CD4-positive, alpha-beta T cell treated with Interferon gamma for 1 hour (primary cell): ENCODE results near the gene PPP1R14B.
"Not testable (repeated sequence)": the region's sequence is repeated elsewhere in the genome, so short reads cannot be mapped to it uniquely, and the experiment has no call there.

Experiments used
- DNase-seq: peaks from one replicate; pipeline ENCODE4 v3.0.0-alpha.2; 2020

Gene PPP1R14B

DNA sequence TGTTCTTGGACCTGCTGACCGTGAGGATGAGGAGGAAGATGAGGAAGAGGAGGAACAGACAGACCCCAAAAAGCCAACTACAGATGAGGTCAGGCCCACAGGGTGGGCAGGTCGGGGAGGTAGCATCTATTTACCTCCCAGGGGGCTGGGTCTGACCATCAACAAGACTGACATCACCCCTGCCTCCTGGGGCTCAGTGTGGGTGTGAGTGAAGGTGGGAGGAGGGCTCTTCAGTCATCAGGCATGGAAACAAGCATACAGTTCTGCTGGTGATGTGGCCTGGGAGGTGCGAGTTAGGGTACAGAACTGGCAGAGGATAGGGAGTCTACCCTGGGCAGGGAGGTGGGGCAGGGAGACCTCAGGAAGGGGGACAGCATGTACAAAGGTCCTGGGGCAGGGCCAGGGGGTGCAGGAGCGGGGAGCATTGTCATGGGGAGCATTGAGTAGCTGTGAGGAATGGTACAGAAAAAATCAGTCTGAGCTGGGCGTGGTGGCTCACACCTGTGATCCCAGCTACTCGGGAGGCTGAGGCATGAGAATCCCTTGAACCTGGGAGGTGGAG, 13.5 kb upstream of the PPP1R14B start:
- DNase-seq = no peak

DNA sequence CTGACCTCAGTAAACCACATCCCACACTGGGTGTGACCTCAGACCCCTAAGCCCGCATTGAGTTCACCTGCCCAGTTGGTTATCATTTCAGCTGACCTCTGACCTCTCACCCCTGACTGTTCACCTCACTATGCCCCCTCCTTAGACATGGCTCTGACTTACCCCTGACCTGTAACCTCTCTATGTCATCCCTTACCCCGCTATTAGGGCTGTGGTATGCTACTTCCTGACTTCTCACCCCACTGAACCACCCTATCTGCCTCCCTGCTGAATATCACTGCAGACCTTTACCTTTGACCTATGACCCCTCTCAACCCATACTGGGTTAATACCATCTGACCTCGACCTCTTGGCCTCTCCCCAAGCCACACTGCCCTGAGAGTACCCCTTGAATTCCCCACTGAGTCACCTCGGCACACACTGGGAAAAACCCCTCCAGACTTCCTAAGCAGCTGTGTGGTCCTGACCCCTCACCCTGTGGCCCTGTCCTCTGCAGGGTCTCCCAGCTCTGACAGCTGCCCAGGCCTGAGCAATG, 12.9 kb upstream of the PPP1R14B start:
- no peak for DNase-seq

DNA sequence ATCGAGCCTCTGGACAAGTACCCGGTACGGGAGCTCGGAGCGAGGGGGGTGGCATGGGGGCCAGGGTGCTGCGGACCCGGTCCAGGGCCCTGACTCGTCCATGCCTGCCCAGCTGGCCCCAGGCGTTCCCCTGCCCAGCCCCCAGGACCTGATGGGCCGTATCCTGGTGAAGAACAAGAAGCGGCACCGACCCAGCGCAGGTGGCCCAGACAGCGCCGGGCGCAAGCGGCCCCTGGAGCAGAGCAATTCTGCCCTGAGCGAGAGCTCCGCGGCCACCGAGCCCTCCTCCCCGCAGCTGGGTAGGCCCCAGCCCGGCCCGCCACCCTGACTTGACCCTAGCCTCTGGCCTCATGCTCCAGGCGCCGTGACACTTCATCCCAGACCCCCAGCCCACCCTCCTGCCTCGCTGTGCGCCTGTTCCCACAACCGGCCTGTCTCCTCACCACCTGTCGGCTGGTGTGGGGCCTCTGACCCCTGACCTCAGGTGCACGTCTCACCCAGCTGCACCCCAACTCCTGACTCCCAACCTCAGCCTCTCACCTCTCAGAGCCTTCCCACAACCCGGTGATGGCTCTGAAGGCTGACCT, 12.3 kb upstream of the PPP1R14B start:
- no peak for DNase-seq

DNA sequence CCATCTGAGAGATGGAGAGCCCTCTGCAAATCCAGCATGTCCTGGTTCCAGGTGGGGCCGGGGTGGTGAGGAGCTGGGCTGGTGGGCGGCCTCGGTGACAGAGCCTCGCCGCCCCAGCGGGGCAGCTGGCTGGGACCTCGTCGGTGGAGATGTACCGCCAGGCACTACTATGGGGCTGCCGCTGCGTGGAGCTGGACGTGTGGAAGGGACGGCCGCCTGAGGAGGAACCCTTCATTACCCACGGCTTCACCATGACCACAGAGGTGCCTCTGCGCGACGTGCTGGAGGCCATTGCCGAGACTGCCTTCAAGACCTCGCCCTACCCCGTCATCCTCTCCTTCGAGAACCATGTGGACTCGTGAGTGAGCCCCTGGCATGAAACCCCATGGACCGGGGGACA, 11.6 kb upstream of the PPP1R14B start:
- DNase-seq = no peak

DNA sequence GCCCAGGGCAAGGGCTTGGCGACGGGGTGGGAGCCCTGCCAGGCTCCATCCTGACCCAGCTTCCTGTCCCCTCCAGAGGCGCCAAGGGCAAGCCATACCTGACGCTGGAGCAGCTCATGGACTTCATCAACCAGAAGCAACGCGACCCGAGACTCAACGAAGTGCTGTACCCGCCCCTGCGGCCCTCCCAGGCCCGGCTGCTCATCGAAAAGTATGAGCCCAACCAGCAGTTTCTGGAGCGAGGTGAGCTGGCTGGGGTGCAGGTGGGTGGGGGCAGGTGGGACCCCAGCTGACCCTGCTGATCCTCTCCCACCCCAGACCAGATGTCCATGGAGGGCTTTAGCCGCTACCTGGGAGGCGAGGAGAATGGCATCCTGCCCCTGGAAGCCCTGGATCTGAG, 9.6 kb upstream of the PPP1R14B start:
- DNase-seq = no peak

DNA sequence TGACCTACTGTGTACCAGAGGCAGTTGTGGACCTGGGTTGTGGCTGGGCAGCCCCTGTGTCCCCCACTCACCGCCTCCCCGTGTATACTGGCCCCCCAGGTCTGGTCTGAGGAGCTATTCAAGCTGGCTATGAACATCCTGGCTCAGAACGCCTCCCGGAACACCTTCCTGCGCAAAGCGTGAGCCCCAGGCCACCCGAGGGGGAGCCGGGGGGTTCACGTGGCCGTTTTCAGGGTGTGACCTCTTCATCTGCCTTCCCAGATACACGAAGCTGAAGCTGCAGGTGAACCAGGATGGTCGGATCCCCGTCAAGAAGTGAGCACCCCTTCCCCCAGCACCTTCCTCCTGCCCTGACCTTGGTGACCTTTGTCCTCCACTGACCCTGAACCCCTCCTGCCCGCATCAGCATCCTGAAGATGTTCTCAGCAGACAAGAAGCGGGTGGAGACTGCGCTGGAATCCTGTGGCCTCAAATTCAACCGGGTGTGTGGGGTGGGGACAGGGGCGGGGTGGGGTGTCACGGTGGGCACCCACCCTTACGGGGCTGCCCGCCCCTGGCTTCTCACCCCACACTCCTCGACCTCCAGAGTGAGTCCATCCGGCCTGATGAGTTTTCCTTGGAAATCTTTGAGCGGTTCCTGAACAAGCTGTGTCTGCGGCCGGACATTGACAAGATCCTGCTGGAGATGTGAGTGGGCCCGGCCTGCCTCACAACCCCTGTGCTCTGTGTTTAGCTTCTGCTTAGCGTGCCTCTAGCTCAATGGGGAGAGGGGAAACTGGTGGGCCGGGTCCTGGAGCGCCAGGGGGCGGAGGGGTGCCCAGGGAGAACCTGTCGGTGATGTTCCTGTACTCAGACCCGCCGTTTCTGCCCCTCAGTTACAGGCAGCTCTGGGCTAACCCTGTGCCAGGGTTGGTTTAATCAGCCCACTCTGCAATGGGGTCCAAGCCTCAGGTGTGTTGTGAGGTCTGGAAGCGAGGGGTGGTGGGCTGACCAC, 8.7 kb upstream of the PPP1R14B start:
- no peak for DNase-seq

DNA sequence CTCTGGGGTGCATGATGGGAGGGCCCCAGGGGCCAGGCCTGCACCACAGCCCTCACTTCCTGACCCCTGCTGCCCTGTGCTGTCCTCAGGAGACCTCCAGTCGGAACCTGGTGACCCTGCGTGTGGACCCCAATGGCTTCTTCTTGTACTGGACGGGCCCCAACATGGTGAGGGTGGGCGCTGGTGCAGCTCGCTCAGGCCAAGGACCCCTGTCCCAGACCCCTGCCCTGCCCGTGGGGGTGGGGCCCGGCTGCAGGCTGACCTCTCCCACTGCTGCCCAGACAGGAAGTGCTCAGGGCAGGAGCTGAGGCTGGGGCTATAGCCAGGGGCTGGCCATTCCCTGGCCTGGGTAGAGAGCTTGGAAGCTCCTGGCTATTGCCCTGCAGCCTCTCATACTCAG, 7.6 kb upstream of the PPP1R14B start:
- DNase-seq = no peak

DNA sequence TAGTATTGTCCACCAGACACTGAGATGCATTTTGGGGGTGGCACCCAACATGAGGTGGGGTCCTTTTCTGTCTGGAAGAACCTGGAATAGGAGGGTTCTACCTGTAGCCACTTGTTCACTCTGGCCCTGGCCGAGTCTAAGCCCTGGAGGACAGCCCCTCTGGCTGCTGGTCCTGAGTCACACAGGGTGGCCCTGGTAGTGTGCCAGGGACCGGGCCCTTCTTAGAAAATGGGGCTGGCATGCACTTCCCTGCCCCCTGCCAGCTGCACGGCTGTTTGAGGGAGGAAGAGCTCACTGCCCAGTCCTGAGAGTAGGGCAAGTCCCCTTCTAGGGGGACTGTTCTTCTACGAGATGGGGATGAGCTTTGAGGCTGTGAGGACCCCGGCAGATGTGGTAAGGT, 6.7 kb upstream of the PPP1R14B start:
- DNase-seq = no peak

DNA sequence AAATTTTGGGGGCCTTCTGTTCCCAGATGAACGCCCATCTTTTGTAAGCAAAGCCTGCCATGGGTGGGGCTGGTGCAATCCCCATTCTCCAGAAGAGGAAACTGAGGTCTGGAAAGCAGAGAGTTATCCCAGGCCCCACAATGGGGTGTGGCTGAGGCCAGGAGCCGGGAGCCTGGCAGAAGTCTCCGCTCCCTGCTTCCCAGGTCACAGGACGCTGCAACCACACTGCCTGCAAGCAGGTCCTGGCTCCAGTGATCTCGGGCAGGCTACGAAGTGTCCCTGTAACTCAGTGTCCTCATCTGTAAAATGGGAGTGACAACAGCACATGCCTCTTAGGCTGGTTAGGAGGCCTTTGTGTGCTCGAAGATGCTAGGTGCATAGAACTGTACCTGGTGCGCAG, 6.3 kb upstream of the PPP1R14B start:
- no peak for DNase-seq

DNA sequence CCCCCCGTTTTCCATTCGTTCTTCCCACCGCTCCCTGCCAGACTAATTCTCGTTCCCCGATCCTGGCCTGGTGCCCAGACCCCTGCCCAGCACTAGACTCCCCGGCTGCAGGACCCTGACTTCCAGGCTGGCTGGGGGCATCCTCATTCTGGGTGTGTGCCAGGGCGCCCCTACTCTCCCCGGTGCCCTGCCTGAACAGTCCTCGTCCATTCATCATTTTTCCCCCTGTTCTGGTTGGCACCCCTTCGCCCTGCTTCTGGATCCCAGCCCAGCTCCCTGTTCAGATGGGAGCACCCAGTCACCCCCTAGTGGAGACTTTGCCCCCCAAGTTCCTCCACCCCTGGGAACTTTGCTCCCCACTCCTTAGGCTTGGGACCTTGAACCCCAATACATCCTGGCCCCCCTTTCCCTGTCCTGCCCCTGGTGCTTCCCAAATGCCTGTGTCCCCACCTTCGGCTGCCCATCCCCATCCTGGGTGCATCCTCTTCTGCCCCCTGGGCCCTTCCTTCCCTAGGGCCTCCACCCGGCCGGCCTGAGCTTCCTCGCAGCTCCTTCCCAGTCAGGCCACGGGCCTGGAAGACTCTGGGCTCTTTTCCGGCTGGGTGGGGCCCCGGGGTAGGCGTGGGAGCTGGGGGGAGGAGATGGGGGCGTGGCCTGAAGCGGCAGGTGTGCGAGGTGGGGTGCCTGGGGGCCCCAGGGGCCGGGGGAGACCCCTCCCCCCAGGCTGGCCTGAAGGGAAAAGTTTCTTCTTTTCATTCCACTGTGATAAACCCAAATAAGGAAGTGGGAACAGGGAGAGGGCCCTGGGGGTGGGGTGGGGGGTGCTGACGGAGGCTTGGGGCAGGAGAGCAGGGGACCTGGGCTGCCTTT, 5.5 kb upstream of the PPP1R14B start:
- no peak for DNase-seq

DNA sequence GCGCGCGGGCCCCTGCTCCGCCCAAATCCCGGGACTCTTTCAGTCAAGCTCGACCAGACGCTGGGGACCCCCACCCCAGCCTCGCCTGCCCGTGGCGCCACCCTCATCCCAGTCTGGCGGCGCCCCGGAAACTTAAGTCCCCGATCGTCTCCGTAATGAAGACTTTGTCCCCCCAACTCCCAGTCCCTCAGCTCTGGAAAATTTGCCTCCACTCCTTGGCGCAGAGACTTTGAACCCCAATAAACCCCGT, 4.9 kb upstream of the PPP1R14B start:
- no peak for DNase-seq

DNA sequence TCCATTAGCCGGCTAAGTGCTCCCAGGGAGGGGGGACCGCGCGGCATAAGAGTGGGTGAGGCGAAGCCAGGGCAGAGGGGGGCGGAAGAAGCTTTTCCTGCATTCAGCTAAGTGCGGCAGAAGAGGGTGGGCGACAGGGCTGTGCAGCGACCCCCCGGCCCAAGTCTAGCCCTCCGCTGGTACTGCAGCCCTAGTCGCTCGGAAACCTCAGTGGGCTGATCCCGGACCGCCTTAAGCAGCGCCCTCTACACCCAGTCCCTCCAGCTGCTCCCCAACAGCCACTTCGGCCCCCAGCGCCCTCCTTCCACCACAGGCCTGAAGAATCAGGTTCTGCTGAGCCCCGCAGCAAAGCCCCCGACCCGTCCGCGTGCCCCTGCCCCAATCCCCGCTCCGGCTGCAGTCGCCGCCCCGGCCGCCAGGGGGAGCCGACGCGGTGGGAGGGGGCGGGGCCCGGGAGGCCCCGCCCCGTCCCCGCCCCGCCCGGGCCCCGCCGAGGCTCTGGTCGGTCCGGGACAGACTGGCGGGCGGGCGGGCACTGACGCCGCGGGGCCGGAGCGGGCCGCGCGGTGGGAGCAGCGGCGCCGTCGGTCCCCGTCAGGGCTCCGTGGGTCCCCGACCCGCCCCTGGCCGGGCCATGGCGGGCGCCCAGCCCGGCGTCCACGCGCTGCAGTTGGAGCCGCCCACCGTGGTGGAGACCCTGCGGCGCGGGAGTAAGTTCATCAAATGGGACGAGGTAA, 4.4 kb upstream of the PPP1R14B start, which contains the start of gene PLCB3:
TSS of gene PLCB3 (plus strand) at position 515 of the 737 bp plus-strand sequence. CDS start at position 635, 120 bp downstream.
- DNase-seq = peak; percentile 62

DNA sequence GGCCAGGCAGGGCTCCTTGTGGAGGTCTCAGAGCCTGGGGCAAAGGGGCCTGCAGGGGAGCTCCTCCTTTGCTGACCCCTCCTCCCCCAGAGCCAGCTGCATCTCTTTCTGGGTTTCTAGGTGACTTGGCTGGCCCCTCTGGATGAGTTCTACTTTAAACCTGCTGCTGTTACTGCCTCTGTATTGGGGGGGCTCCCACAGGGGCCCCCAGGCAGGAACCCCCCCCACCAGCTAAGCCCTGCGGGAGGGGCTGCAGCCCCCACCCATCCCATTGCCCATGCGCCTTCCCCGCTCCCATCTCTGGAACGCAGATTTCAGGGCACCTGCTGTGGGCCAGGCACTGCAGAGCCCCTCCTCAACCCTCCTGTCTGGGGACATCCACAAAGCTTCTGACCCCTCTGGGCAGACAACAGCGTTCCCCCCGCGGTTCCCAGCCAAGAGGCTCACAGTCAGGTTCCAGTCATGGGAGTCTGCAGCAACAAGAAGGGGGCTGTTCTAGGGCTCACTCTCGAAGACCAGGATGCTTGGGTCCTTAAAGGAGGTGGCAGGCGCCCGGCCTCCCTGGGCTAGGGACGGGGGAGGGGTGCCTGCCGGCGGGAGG, 3.8 kb upstream of the PPP1R14B start:
- no peak for DNase-seq

DNA sequence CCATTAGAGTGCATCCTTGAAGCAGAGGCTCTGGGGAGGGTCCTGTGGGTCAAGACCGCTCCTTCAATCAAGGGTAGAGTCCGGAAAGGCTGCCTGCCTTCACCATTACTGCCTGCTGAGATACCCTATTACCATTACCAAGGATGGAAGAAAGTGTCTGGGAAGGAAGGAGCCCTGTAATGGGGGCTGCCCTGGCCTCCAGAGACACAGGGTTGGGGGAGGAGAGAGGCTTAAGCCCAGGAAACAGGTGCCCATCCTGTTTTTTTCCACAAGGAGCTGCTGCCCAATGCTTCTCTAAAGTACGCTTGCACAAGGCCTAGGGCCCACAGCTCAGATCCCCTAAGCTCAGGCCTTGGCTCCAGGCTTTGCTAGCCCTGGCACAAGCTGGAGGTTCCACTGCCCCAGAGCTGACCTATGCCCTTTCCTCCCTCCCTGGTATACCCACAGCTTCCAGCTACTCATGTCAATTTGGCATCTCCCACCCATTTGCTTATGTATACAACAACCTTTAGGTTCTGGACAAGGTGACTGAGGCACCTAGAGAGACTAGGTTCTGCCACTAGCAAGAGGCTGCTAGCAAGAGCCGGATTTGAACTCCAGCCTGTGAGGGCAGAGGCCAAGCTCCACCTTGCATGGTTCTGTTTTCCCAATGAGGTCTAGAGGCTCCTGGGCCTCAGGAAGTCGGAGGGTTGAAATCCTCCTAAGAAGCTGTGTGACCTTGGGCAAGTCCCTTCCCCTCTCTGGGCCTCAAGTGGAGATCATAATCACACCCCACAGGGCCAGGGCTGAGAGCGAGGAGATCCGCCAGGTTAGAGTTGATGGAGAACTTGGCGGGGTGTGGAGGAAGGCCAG, 3.0 kb upstream of the PPP1R14B start:
- no peak for DNase-seq

DNA sequence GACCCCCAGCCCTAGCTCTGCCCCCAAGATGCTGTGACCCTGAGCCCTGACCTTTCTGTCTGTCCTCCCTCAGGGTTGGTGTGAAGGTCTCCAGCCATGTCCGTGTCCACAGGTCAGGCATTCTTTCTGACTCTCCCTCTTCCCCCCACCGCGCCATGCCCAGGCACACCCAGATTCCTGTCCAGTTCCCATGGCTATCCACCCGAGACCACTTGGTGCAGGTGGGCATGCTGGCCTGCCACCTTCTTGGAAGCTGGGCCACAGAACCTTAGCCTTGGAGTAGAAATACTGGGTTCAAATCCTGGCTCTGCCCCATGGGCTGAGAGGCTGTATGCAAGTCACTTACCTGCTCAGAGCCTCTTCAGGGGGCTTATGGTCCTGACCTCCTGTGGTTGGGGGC, 2.3 kb upstream of the PPP1R14B start:
- no peak for DNase-seq

DNA sequence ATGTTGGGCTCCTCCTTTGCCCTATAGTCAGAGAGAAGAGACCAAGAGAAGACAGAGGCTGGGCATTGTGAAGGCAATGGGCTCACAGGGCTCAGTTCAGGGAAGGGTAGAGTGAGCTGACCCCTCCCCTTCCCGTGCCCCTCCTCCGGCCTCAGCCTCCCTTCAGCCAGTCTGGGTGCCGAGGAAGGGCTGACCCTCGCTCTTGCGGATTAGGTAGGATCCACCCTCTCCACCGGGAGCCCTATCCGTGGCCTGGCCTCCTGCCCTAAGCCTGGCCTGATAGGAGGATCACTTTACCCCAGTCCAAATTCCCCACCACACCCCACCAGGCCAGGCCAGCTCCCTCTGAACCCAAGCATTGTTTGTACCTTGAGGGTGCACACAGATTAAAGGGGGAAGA, 1.8 kb upstream of the PPP1R14B start:
- DNase-seq = no peak

DNA sequence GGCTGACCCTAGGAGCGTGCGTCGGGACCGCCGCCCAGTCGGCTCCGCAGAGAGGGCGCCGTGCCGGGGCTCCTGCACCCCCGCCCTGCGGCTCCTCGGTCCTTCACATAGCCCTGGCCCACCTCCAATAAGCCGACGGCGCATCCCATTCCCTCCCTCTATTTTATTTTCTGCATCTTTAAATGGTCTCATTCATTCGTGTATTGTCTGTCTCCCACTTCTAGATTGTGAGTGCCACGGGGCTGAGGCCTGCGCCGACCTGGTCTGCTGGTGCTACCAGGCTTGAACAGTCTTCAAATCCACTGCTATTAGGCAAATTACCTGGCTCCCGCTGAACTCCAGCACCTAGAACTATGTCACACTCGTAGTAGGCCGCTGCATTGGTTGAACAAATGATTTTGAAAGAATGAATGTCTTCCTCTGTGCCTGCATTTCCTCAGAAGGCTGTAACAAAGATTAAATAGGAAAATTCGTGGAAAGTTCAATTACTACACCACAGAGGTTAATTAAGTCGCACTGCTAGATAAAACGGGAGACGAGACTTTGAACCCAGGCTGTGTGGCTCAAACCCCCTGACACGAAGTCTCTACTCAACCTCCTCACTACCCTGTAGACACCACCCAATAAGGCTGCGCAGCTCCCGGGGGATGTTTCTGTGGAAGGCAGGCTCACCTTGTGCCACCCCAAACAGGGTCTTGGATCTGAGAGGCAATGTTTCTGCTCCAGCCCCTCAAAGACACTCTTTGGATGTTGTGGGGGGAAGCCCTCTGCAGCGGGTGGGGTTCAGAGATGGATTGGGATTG, 1.2 kb upstream of the PPP1R14B start:
- no peak for DNase-seq

DNA sequence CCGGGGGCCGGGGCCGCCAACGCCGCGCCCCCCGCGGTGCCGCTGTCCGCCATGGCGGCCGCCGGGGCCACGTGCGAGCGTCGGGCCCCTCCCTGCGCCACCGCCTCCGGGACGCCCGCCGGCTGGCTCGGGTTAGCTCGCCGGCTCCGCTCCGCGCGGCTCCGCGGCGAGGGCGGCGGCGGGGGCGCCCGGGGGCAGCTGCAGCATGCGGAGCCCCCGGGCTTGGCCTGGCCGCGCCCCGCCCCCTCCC, 197 bp downstream of the PPP1R14B start:
- DNase-seq = not testable (repeated sequence)

DNA sequence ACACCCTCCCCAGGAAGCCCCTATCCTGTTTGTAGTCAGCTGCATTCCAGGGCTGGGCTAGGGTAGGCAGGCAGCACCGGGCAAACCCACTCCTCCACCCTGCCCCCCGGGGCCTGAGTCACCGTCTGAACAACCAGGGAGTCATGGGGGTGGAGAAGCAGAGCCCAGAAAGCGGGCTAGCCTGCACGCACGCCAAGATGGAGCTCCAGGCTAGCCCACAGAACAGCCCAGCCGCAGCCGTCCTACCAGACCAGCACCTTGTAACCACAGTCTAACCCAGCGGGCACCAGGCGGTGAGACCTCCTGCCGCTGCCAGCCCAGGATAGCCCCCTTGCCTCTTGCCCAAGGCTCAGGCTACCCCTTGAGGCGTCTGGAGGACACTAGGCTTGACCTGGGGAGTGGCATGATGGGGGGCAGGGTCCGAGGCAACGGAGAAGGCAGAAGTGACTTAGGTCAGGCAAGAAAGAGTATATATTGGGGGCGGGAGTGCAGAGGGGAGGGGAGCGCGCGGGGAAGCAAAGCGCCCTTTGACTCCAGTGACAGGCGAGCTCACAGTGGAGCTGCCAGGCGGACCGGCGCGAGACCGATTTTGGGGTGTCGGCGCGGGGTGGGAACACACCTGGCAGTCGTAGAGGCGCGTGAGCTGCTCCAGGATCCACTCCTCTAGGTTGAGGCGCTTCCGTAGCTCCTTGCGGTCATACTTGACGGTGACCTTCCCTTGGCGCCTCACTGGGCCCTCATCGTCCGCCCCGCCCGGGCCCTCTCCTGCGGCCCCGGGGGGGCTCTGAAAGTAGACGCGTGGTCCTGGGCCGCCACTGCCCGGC, 734 bp downstream of the PPP1R14B start:
- DNase-seq = peak; percentile 73
